GM10266 (cell line): ENCODE measurements around the gene CDKN2B.
"Not testable (repeated sequence)": the region's sequence is repeated elsewhere in the genome, so short reads cannot be mapped to it uniquely, and the experiment has no call there.

ENCODE experiments used
- DNase-seq: peaks from one replicate; pipeline ENCODE4 v3.0.0; 2012; ENCODE audit errors: extremely low spot score
- TF ChIP-seq, protein P1 (sequence below): IDR thresholded peaks from 2 replicates; pipeline ENCODE4 v1.5.1; 2012; ENCODE audit warnings: mild to moderate bottlenecking, low read depth; ENCODE audit not compliant: control insufficient read depth, insufficient read depth; ENCODE audit errors: missing control alignments

Gene CDKN2B

DNA sequence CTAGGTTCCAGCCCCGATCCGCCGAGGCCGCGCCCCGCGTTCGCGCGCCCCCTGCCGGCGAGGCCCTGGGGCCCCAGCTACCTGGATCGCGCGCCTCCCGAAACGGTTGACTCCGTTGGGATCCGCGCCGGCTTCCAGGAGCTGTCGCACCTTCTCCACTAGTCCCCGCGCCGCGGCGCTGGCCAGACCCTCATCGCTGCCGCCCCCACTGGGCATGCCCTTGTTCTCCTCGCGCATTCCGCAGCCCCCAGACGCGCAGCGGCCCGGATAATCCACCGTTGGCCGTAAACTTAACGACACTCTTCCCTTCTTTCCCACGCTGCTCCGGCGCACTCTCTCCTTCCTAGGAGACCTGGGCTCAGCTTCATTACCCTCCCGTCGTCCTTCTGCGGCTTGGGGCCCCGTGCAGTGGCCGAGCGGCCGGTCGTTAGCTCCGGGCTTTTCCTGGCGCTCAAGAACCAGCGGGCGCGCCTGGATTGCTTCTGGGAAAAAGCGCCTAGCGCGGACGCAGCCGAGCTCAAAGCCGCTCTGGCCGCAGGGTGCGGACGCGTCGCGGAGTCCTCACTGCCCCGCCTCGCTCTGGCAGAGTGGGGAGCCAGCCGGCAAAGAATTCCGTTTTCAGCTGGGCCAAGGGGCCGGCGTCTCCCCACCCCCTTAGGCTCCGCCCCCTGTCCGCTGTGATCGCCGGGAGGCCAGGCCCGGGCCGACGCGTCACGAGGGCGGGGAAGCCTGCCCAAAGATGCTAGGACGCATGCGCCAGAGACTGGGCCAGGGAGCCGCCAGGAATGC is at the start of gene CDKN2B:
CDKN2B (minus strand) TSS at position 589 of the 789 bp plus-strand sequence; CDS start at position 237, 352 bp downstream.
- TF ChIP-seq, protein P1, sequence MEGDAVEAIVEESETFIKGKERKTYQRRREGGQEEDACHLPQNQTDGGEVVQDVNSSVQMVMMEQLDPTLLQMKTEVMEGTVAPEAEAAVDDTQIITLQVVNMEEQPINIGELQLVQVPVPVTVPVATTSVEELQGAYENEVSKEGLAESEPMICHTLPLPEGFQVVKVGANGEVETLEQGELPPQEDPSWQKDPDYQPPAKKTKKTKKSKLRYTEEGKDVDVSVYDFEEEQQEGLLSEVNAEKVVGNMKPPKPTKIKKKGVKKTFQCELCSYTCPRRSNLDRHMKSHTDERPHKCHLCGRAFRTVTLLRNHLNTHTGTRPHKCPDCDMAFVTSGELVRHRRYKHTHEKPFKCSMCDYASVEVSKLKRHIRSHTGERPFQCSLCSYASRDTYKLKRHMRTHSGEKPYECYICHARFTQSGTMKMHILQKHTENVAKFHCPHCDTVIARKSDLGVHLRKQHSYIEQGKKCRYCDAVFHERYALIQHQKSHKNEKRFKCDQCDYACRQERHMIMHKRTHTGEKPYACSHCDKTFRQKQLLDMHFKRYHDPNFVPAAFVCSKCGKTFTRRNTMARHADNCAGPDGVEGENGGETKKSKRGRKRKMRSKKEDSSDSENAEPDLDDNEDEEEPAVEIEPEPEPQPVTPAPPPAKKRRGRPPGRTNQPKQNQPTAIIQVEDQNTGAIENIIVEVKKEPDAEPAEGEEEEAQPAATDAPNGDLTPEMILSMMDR: peak; percentile 96
- DNase-seq: peak; percentile 95

- DNase-seq: not testable (repeated sequence)
Observed at GRCh38 chr9:22057972-22058371, 48.9 kb upstream of the CDKN2B start.

- no peak for DNase-seq
- TF ChIP-seq, protein P1: no peak
Observed at GRCh38 chr9:22056402-22056801, 47.3 kb upstream of the CDKN2B start.

GRCh38 chr9:22055090-22055489 is 46.0 kb upstream of the CDKN2B start:
- no peak for DNase-seq
- TF ChIP-seq, protein P1: no peak

DNA sequence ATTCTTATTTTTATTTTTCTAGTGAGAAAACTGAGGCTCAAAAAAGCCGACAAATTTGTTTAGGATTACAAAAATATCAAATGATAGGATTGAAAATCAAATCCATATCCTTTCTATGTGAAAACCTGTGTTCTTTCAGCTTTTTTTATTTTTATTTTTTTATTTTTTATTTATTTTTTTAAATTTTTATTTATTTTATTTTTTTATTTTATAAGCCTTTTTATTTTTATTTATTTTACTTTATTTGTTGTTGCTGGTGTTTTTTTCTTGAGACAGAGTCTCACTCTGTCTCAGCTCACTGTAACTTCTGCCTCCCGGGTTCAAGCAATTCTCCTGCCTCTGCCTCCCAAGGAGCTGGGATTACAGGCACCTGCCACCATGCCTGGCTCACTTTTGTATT is 45.4 kb upstream of the CDKN2B start:
- no peak for DNase-seq
- TF ChIP-seq, protein P1: no peak

- TF ChIP-seq, protein P1: no peak
- DNase-seq: no peak
Observed at GRCh38 chr9:22054076-22054475, 45.0 kb upstream of the CDKN2B start.

DNA sequence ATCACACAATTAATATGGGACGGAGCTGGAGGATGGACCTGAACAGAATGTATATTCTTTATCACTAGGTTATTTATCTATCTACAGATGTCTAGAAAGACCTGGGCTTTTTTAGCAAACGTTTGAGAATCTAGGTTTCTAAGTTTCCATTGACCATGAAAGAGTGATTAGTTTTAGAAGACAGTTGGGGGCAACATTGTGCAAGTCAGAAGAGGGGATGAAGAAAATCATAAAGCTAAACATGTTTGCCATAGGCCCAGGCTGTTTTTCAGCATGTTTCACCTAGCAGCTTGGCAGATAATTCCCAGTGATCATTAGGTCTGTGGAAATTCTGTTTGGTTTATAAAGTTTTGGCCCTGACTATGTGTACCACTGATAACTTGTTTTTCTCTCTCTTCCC is 44.1 kb upstream of the CDKN2B start:
- DNase-seq: no peak
- TF ChIP-seq, protein P1: no peak

DNA sequence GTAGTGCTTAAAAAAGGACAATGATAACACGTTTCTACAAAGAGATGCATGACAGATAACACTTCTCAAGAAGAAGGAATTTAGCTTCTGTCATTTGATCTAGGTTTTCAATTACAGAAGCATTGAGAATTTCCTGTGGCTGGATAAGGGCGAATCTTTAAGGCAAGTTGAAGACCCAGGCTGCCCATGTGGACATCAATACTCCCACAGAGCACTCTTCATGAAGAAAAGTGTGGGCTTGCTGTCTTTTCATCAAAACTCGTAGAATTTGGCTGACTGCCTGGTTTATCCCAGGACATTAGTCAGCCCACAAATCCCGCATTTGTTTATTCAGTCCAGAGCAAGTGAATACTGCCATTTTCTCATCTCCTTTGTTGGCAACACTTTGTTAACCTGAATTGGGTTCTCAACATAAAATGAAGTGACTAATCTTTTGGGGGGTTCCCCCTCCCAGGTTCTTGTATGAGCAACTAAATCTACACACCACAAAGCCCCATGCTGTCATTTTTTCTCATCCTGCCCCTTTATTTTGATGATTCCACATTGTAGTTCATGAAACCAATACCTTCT is 43.4 kb upstream of the CDKN2B start:
- peak; percentile 22 for DNase-seq
- TF ChIP-seq, protein P1: no peak
